HEK293T (cell line): ENCODE measurements around the gene PSTPIP2.

Source experiments
- BHLHE40 ChIP-seq: fragments of 450-650 bp; IDR thresholded peaks from 2 replicates; pipeline ENCODE4 v1.6.1; 2016; ENCODE audit warnings: mild to moderate bottlenecking, moderate library complexity, borderline replicate concordance
- TF ChIP-seq, protein P1 (sequence below): fragments of 450-650 bp; IDR thresholded peaks from 2 replicates; pipeline ENCODE4 v1.6.1; 2016

DNA sequence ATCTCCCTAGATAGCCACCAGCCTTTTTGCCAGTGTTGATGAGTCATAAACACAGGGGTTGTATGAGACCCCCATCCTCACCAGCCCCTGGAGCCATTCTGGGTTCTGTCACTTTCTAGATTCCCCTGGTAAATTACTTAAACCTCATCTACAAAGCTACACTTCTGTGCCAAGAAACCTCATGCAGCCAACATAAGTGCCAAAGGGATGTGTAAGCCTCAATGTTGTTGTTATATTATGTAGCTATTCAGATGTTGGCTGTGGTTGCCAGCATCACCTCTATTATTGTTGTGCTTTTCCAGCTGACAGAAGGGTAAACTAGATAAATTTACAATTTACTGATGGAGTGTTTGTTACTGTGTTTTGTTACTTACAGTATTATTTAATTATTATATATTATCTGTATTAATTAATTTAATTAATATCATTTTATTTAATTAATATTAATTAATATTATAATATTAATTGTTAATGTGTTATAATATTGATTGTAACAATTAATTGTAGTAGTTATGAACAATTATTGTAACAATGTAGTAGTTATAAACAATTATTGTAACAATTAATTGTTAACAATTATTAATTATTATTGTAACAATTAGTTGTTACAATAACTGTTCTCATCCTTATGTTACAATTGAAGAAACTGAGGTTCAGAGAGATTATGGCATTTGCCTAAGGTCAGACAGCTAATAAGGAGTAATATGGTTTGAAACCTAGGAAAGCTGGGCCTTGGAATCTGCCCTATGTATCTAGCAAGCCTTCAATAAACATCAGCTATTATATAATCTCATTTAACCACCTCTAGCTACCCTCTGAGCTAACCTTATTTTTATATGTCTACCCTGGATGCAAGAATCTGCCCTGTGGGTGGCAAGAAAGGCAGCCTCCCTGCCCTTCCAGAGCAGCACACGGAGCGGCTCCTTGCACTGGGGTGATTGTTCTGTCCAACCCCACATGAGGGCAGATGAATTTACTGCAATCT is 36.1 kb downstream of the PSTPIP2 start:
- TF ChIP-seq, protein P1, sequence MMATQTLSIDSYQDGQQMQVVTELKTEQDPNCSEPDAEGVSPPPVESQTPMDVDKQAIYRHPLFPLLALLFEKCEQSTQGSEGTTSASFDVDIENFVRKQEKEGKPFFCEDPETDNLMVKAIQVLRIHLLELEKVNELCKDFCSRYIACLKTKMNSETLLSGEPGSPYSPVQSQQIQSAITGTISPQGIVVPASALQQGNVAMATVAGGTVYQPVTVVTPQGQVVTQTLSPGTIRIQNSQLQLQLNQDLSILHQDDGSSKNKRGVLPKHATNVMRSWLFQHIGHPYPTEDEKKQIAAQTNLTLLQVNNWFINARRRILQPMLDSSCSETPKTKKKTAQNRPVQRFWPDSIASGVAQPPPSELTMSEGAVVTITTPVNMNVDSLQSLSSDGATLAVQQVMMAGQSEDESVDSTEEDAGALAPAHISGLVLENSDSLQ = no peak
- no peak for TF ChIP-seq BHLHE40
